Mesendoderm (in vitro differentiated cells): ENCODE measurements around the gene LYRM2.

Experiments
- DNase-seq: peaks from one replicate; pipeline ENCODE4 v3.0.0; 2013
- H2AK5ac ChIP-seq: 2 replicates; pipeline ENCODE4 v1.6.1; 2013; ENCODE audit warnings: low read length, inconsistent platforms
- H2BK120ac ChIP-seq: 2 replicates; pipeline ENCODE4 v1.6.1; 2013; ENCODE audit warnings: low read depth, mild to moderate bottlenecking, low read length, moderate library complexity, mixed read lengths
- H2BK15ac ChIP-seq: replicated peaks from 2 replicates; pipeline ENCODE4 v1.6.1; 2013; ENCODE audit warnings: low read depth, mild to moderate bottlenecking, moderate library complexity
- H2BK5ac ChIP-seq: 2 replicates; pipeline ENCODE4 v1.6.1; 2013; ENCODE audit warnings: low read length, inconsistent platforms
- H3K18ac ChIP-seq: 2 replicates; pipeline ENCODE4 v1.6.1; 2013; ENCODE audit warnings: mild to moderate bottlenecking, low read length, mixed read lengths
- H3K23ac ChIP-seq: one replicate; pipeline ENCODE4 v1.6.1; 2013; ENCODE audit warnings: low read length
- H3K27ac ChIP-seq: 2 replicates; pipeline ENCODE4 v1.5.1; 2013; ENCODE audit warnings: low read depth, mild to moderate bottlenecking, inconsistent platforms, low read length, moderate library complexity
- H3K27me3 ChIP-seq: 2 replicates; pipeline ENCODE4 v1.6.1; 2013; ENCODE audit warnings: low read length, control low read depth, mild to moderate bottlenecking, inconsistent platforms; ENCODE audit not compliant: insufficient read depth, poor library complexity
- H3K36me3 ChIP-seq: 2 replicates; pipeline ENCODE4 v1.6.1; 2013; ENCODE audit warnings: low read length, inconsistent platforms; ENCODE audit not compliant: control insufficient read depth, insufficient read depth
- H3K4ac ChIP-seq: one replicate; pipeline ENCODE4 v1.6.1; 2013; ENCODE audit warnings: low read depth, mild to moderate bottlenecking, low read length, moderate library complexity
- H3K4me1 ChIP-seq: 2 replicates; pipeline ENCODE4 v1.6.1; 2013; ENCODE audit warnings: low read depth, low read length, inconsistent platforms; ENCODE audit not compliant: control insufficient read depth
- H3K4me2 ChIP-seq: 2 replicates; pipeline ENCODE4 v1.6.1; 2013; ENCODE audit warnings: low read length
- H3K4me3 ChIP-seq: 2 replicates; pipeline ENCODE4 v1.5.1; 2013; ENCODE audit warnings: mild to moderate bottlenecking, low read length
- H3K56ac ChIP-seq: one replicate; pipeline ENCODE4 v1.6.1; 2013; ENCODE audit warnings: low read length
- H3K79me1 ChIP-seq: 2 replicates; pipeline ENCODE4 v1.6.1; 2013; ENCODE audit warnings: low read length, inconsistent platforms
- H3K79me2 ChIP-seq: 2 replicates; pipeline ENCODE4 v1.6.1; 2013; ENCODE audit warnings: mild to moderate bottlenecking, low read length; ENCODE audit not compliant: control insufficient read depth, insufficient read depth
- H3K9ac ChIP-seq: 2 replicates; pipeline ENCODE4 v1.6.1; 2013; ENCODE audit warnings: low read length, inconsistent platforms
- H4K5ac ChIP-seq: one replicate; pipeline ENCODE4 v1.6.1; 2013; ENCODE audit warnings: low read length
- H4K8ac ChIP-seq: one replicate; pipeline ENCODE4 v1.6.1; 2013; ENCODE audit warnings: low read depth, mild to moderate bottlenecking, control low read depth, low read length, moderate library complexity
- WGBS: extraction: QIAGEN DNeasy Blood & Tissue Kit; methylation state at CpG from one replicate; pipeline ENCODE4 v1.1.7; 2013; ENCODE audit warnings: low lambda C conversion rate, missing lambda C conversion rate; ENCODE audit not compliant: insufficient coverage; ENCODE audit errors: extremely low coverage; 5-methylcytosine and 5-hydroxymethylcytosine counted together

LYRM2 gene

DNA sequence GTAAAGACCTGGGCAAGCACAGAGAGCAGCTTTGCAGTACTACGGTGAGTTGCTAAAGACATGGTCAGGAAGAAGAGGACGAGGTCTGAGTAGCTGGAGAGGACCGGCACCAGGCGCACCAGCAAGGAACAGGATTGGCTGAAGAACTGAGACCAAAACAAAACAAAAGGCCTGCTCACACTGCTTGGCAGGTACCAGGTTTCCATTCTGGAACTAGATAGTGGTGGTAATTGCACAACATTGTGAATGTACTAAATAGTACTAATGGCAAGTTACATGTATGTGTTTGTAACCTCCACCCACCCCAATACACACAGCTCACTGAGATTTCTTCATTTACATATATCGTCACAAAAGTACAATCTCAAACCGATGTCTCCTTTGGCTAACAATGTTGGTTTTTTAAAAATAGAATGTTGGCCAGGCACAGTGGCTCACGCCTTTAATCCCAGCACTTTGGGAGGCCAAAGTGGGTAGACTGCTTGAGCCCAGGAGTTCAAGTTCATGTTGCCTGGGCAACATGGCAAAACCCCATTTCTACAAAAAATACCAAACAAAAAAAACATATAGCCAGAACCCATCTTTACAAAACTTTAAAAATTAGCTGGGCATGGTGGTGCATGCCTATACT, 32.5 kb upstream of the LYRM2 start:
- Histone ChIP-seq H4K8ac (no peak overlapping the region), H3K23ac (no peak overlapping the region), H3K79me1 (no peaks in the 10 kb centered on the region), H3K4me2 (no peak overlapping the region), H3K9ac (no peak overlapping the region), H2BK5ac (no peak overlapping the region), H3K79me2 (no peaks in the 10 kb centered on the region), H2BK120ac (peak overlapping the region; percentile 16), H4K5ac (no peak overlapping the region), H3K18ac (no peak overlapping the region), H3K56ac (no peak overlapping the region), H3K36me3 (peaks cover 23% of the 10 kb centered on the region), H2AK5ac (no peak overlapping the region), H2BK15ac (no peak overlapping the region), H3K4me3 (no peak overlapping the region), H3K27ac (no peak overlapping the region), H3K27me3 (no peaks in the 10 kb centered on the region), H3K4ac (no peak overlapping the region), H3K4me1 (peaks cover 3% of the 10 kb centered on the region)
- DNase-seq, result no peak
- no CpG with 5 or more reads among the region's 7 CpGs for WGBS

- Histone ChIP-seq H3K4ac (peak overlapping the region; percentile 79), H2AK5ac (no peak overlapping the region), H4K5ac (no peak overlapping the region), H3K56ac (peak overlapping the region; percentile 18), H3K79me2 (no peaks in the 10 kb centered on the region), H3K79me1 (no peaks in the 10 kb centered on the region), H3K4me2 (no peak overlapping the region), H3K27ac (peak overlapping the region; percentile 92), H3K18ac (peak overlapping the region; percentile 90), H3K36me3 (peaks cover 13% of the 10 kb centered on the region), H2BK5ac (peak overlapping the region; percentile 70), H2BK15ac (no peak overlapping the region), H3K4me1 (peaks cover 3% of the 10 kb centered on the region), H4K8ac (no peak overlapping the region), H2BK120ac (no peak overlapping the region), H3K4me3 (no peak overlapping the region), H3K23ac (no peak overlapping the region), H3K9ac (no peak overlapping the region), H3K27me3 (no peaks in the 10 kb centered on the region)
- WGBS, result no CpG with 5 or more reads among the region's 6 CpGs
- peak; percentile 23 for DNase-seq
Observed at GRCh38 chr6:89669002-89669401, 30.5 kb upstream of the LYRM2 start.

GRCh38 chr6:89667872-89668556, 29.5 kb upstream of the LYRM2 start:
- H3K18ac ChIP-seq, result no peak overlapping the region
- peaks cover 3% of the 10 kb centered on the region for H3K4me1 ChIP-seq
- H2AK5ac ChIP-seq, result no peak overlapping the region
- H4K8ac ChIP-seq, result no peak overlapping the region
- no peaks in the 10 kb centered on the region for H3K27me3 ChIP-seq
- peak overlapping the region; percentile 16 for H2BK5ac ChIP-seq
- peaks cover 9% of the 10 kb centered on the region for H3K36me3 ChIP-seq
- H2BK15ac ChIP-seq, result no peak overlapping the region
- H3K4me2 ChIP-seq, result no peak overlapping the region
- H3K4ac ChIP-seq, result no peak overlapping the region
- H4K5ac ChIP-seq, result no peak overlapping the region
- H3K79me2 ChIP-seq, result no peaks in the 10 kb centered on the region
- WGBS, result no CpG with 5 or more reads among the region's 5 CpGs
- H3K27ac ChIP-seq, result peak overlapping the region; percentile 85
- H3K23ac ChIP-seq, result no peak overlapping the region
- H3K4me3 ChIP-seq, result no peak overlapping the region
- DNase-seq, result peak; percentile 94
- H3K79me1 ChIP-seq, result no peaks in the 10 kb centered on the region
- H2BK120ac ChIP-seq, result no peak overlapping the region
- H3K9ac ChIP-seq, result no peak overlapping the region
- no peak overlapping the region for H3K56ac ChIP-seq

GRCh38 chr6:89662659-89663223, 24.2 kb upstream of the LYRM2 start:
- Histone ChIP-seq H3K4me3 (no peak overlapping the region), H2BK120ac (no peak overlapping the region), H3K9ac (no peak overlapping the region), H3K79me1 (no peaks in the 10 kb centered on the region), H3K27me3 (no peaks in the 10 kb centered on the region), H4K5ac (no peak overlapping the region), H3K4ac (no peak overlapping the region), H3K23ac (no peak overlapping the region), H3K56ac (no peak overlapping the region), H2BK15ac (no peak overlapping the region), H3K18ac (no peak overlapping the region), H2BK5ac (no peak overlapping the region), H2AK5ac (no peak overlapping the region), H3K36me3 (peaks cover 10% of the 10 kb centered on the region), H3K4me2 (no peak overlapping the region), H4K8ac (no peak overlapping the region), H3K79me2 (no peaks in the 10 kb centered on the region), H3K27ac (no peak overlapping the region), H3K4me1 (no peaks in the 10 kb centered on the region)
- no peak for DNase-seq
- WGBS, result no CpG with 5 or more reads among the region's 4 CpGs

GRCh38 chr6:89661559-89661958, 23.0 kb upstream of the LYRM2 start:
- no CpG with 5 or more reads among the region's 1 CpG for WGBS
- peaks cover 11% of the 10 kb centered on the region for H3K36me3 ChIP-seq

More at GRCh38 chr6:89661559-89661958, 23.0 kb upstream of the LYRM2 start:
- no peak overlapping the region for H3K4ac ChIP-seq
- no peak overlapping the region for H2BK15ac ChIP-seq
- no peak overlapping the region for H3K27ac ChIP-seq
- no peak overlapping the region for H2BK5ac ChIP-seq
- H3K27me3 ChIP-seq, result no peaks in the 10 kb centered on the region
- no peaks in the 10 kb centered on the region for H3K79me2 ChIP-seq
- no peak overlapping the region for H2AK5ac ChIP-seq
- no peak overlapping the region for H4K8ac ChIP-seq
- no peak overlapping the region for H3K9ac ChIP-seq
- no peak overlapping the region for H3K4me3 ChIP-seq
- H2BK120ac ChIP-seq, result no peak overlapping the region
- no peak overlapping the region for H3K18ac ChIP-seq
- H3K56ac ChIP-seq, result no peak overlapping the region
- DNase-seq, result no peak
- H4K5ac ChIP-seq, result no peak overlapping the region
- H3K4me1 ChIP-seq, result no peaks in the 10 kb centered on the region
- H3K79me1 ChIP-seq, result no peaks in the 10 kb centered on the region
- no peak overlapping the region for H3K23ac ChIP-seq
- H3K4me2 ChIP-seq, result no peak overlapping the region
